HEK293T (cell line): ENCODE measurements around the gene BABAM1.

ENCODE experiments used
- CTCF ChIA-PET: fragments of 350-600 bp; formaldehyde crosslinking; extraction: SDS; loops from one replicate; lab custom pipeline; 2021; ENCODE audit warnings: antibody characterized with exemption, inconsistent platforms; lab: Yijun Ruan, JAX
- POLR2A ChIA-PET: fragments of 350-600 bp; formaldehyde crosslinking; extraction: SDS; loops from one replicate; lab custom pipeline; 2020; ENCODE audit warnings: antibody characterized with exemption, inconsistent platforms; lab: Yijun Ruan, JAX
- DNase-seq: peaks from one replicate; pipeline ENCODE4 v3.0.0; 2012; ENCODE audit warnings: mixed read lengths; ENCODE audit errors: extremely low spot score
- ARNT ChIP-seq: fragments of 450-650 bp; IDR thresholded peaks from 2 replicates; pipeline ENCODE4 v1.6.1; 2017; ENCODE audit warnings: mild to moderate bottlenecking
- ELF4 ChIP-seq: fragments of 450-650 bp; IDR thresholded peaks from 2 replicates; pipeline ENCODE4 v1.6.1; 2017; ENCODE audit warnings: antibody characterized with exemption
- FOXM1 ChIP-seq: fragments of 450-650 bp; IDR thresholded peaks from 2 replicates; pipeline ENCODE4 v1.6.1; 2017; ENCODE audit warnings: mild to moderate bottlenecking, borderline replicate concordance
- HDGF ChIP-seq: fragments of 450-650 bp; IDR thresholded peaks from 2 replicates; pipeline ENCODE4 v1.6.1; 2017; ENCODE audit warnings: antibody characterized with exemption, borderline replicate concordance
- SP1 ChIP-seq: fragments of 450-650 bp; IDR thresholded peaks from 2 replicates; pipeline ENCODE4 v1.6.1; 2017
- TARDBP ChIP-seq: fragments of 450-650 bp; IDR thresholded peaks from 2 replicates; pipeline ENCODE4 v1.6.1; 2016

The BABAM1 gene

DNA sequence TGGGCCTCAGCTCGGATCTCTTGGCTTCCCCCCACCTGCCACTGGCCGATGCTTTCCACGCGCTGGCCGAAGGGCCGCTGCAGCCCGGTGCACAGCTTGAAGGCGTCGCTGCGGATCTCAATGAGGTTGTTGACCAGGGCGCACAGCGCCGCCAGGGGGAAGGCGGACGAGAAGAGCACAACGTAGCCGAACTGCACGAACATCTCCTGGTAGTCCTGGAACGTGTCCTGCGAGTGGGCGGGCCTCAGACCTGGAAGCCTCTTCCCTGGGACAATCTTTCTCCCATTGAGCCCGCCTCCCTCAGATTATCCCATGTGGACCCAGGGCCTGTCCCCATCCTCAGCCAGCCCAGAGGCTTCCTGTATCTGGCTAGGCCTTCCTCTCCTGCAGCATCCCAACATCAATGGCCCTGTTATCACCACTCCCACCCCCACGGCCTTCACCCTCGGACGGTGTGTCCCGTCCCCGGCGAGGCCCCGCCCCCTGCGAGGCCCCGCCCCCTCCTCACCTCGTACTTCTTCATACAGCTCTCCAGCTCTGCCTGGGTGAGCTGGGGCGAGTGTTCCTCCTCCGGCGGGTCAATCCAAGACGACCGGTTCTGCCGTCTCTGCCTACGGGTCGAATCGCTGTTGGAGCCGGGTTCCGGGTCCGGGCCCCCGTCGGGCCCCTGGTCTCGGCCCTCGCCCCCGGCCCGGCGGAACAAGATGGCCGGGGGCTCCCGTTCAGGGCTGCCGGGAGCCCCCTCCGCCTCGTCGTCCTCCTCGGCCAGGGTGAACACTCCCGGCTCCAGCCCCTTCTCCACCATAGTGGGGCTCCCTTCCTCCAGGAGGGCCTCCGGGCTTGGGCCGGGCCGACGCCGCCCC is 60.6 kb downstream of the BABAM1 start:
- DNase-seq: peak; percentile 87
- POLR2A ChIA-PET: interaction anchor here (0.7 to 3.7 kb wide), 3 partner anchors 15 to 23 kb away, joined by 3 to 16 read pairs (median 4); partner anchors contain the start of genes DDA1 and MRPL34
- CTCF ChIA-PET: interaction anchor here (0.6 kb wide), 4 partner anchors 23 to 977 kb away, joined by 3 read pairs; partner anchors contain the start of genes ABHD8 and MRPL34
- TF ChIP-seq FOXM1 (no peak), HDGF (no peak), ARNT (no peak), TARDBP (no peak), SP1 (no peak), ELF4 (no peak)
